ENCODE results near the gene KCNB1. TPM values are rescaled to one million over a fixed set of nuclear protein-coding genes. Genes with fewer than 3 reads are reported as not detected.

The KCNB1 gene
- polyA plus RNA-seq, 1 donor from 2014 or later, result 3.6 TPM

GRCh38 chr20:49459684-49460083, 22.8 kb downstream of the KCNB1 start:
- H3K27ac ChIP-seq (ENCODE audit: low read length), result no peak overlapping the region

GRCh38 chr20:49457444-49457843, 25.0 kb downstream of the KCNB1 start:
- Histone ChIP-seq H3K9ac (ENCODE audit: low read length) (no peak overlapping the region), H3K27me3 (ENCODE audit: insufficient read depth, low read depth, low read length) (no peaks in the 10 kb centered on the region), H3K9me2 (ENCODE audit: insufficient read depth, low read length) (no peaks in the 10 kb centered on the region), H2AFZ (ENCODE audit: low read depth, low read length) (no peak overlapping the region), H3K4me2 (ENCODE audit: low read length) (no peak overlapping the region), H3K27ac (ENCODE audit: low read length) (no peak overlapping the region), H3K4me3 (ENCODE audit: low read length) (no peak overlapping the region), H3F3A (ENCODE audit: insufficient read depth, low read length, poor library complexity, severe bottlenecking) (no peaks in the 10 kb centered on the region), H4K20me1 (ENCODE audit: insufficient read depth) (no peaks in the 10 kb centered on the region), H3K79me2 (replicated peaks; ENCODE audit: insufficient read depth, low read length) (no peaks in the 10 kb centered on the region), H3K9me3 (ENCODE audit: low read length) (no peaks in the 10 kb centered on the region), H3K36me3 (ENCODE audit: insufficient read depth, low read length) (no peaks in the 10 kb centered on the region)
- TF ChIP-seq EP300 (conservative IDR thresholded peaks at IDR 0.05; ENCODE audit: poor library complexity, severe bottlenecking) (no peak), RAD21 (conservative IDR thresholded peaks at IDR 0.05) (no peak), REST (IDR thresholded peaks at IDR 0.05; ENCODE audit: borderline replicate concordance) (no peak), EZH2 (IDR thresholded peaks at IDR 0.05; ENCODE audit: borderline replicate concordance, insufficient read depth, low read length, poor library complexity, severe bottlenecking) (no peak), MXI1 (conservative IDR thresholded peaks at IDR 0.05; ENCODE audit: poor library complexity, severe bottlenecking) (no peak), POLR2AphosphoS5 (IDR thresholded peaks at IDR 0.05) (no peak), TAF1 (IDR thresholded peaks at IDR 0.05; ENCODE audit: low read depth) (no peak), CTCF (IDR thresholded peaks at IDR 0.05; ENCODE audit: poor library complexity, severe bottlenecking) (no peak), SMC3 (conservative IDR thresholded peaks at IDR 0.05; ENCODE audit: poor library complexity) (no peak)

More at GRCh38 chr20:49459684-49460083, 22.8 kb downstream of the KCNB1 start:
- Histone ChIP-seq H3F3A (ENCODE audit: insufficient read depth, low read length, poor library complexity, severe bottlenecking) (no peaks in the 10 kb centered on the region), H3K9ac (ENCODE audit: low read length) (no peak overlapping the region), H3K9me2 (ENCODE audit: insufficient read depth, low read length) (no peaks in the 10 kb centered on the region), H3K36me3 (ENCODE audit: insufficient read depth, low read length) (no peaks in the 10 kb centered on the region), H4K20me1 (ENCODE audit: insufficient read depth) (no peaks in the 10 kb centered on the region), H3K79me2 (replicated peaks; ENCODE audit: insufficient read depth, low read length) (no peaks in the 10 kb centered on the region), H3K27me3 (ENCODE audit: insufficient read depth, low read depth, low read length) (no peaks in the 10 kb centered on the region), H3K4me3 (ENCODE audit: low read length) (no peak overlapping the region), H2AFZ (ENCODE audit: low read depth, low read length) (no peak overlapping the region), H3K9me3 (ENCODE audit: low read length) (no peaks in the 10 kb centered on the region), H3K4me2 (ENCODE audit: low read length) (no peak overlapping the region)
- TF ChIP-seq SMC3 (conservative IDR thresholded peaks at IDR 0.05; ENCODE audit: poor library complexity) (no peak), POLR2AphosphoS5 (IDR thresholded peaks at IDR 0.05) (no peak), CTCF (IDR thresholded peaks at IDR 0.05; ENCODE audit: poor library complexity, severe bottlenecking) (no peak), TAF1 (IDR thresholded peaks at IDR 0.05; ENCODE audit: low read depth) (no peak), MXI1 (conservative IDR thresholded peaks at IDR 0.05; ENCODE audit: poor library complexity, severe bottlenecking) (no peak), EP300 (conservative IDR thresholded peaks at IDR 0.05; ENCODE audit: poor library complexity, severe bottlenecking) (no peak)
